GM19328 (cell line): Measurements from ENCODE around the gene ASIC1.
"Not testable (repeated sequence)": the region's sequence is repeated elsewhere in the genome, so short reads cannot be mapped to it uniquely, and the experiment has no call there.

ENCODE experiments used
- ATAC-seq: cut with Tn5 transposase; IDR thresholded peaks from one replicate; pipeline ENCODE4 v1.9.1; 2021; ENCODE audit warnings: mild to moderate bottlenecking, moderate library complexity; ENCODE audit not compliant: unreplicated experiment

The ASIC1 gene

GRCh38 chr12:50057000-50057841, at the start of gene ASIC1:
Gene ASIC1, plus strand, starts transcription at chr12:50057596. Its CDS starts 1,171 bp downstream, at chr12:50058767.
- ATAC-seq = no peak

- no peak for ATAC-seq
These were observed 43.8 kb upstream of the ASIC1 start for GRCh38 chr12:50013361-50014147.

GRCh38 chr12:50014342-50014741, 43.1 kb upstream of the ASIC1 start:
- ATAC-seq = no peak

- ATAC-seq = no peak
These were observed 40.6 kb upstream of the ASIC1 start for GRCh38 chr12:50016501-50017475.

GRCh38 chr12:50017641-50018040, 39.8 kb upstream of the ASIC1 start:
- ATAC-seq = no peak

GRCh38 chr12:50018154-50018553, 39.2 kb upstream of the ASIC1 start:
- no peak for ATAC-seq

- no peak for ATAC-seq
These were observed 38.4 kb upstream of the ASIC1 start for GRCh38 chr12:50018968-50019367.

- ATAC-seq = no peak
These were observed 37.9 kb upstream of the ASIC1 start for GRCh38 chr12:50019524-50019923.

GRCh38 chr12:50021031-50021430, 36.4 kb upstream of the ASIC1 start:
- ATAC-seq = no peak

- no peak for ATAC-seq
These were observed 34.5 kb upstream of the ASIC1 start for GRCh38 chr12:50022903-50023302.

GRCh38 chr12:50024227-50024626, 33.2 kb upstream of the ASIC1 start:
- no peak for ATAC-seq

GRCh38 chr12:50024805-50025186, 32.6 kb upstream of the ASIC1 start:
- ATAC-seq = no peak

- peak; percentile 95 for ATAC-seq
These were observed 32.0 kb upstream of the ASIC1 start, which contains the start of gene RACGAP1 for GRCh38 chr12:50025187-50026059. Gene RACGAP1, minus strand, starts transcription at chr12:50025494. Its CDS starts 8,779 bp downstream, at chr12:50016715.

- no peak for ATAC-seq
These were observed 30.7 kb upstream of the ASIC1 start for GRCh38 chr12:50026691-50027090.

GRCh38 chr12:50030449-50030848, 26.9 kb upstream of the ASIC1 start:
- not testable (repeated sequence) for ATAC-seq

GRCh38 chr12:50032515-50032853, 24.9 kb upstream of the ASIC1 start:
- ATAC-seq = no peak

GRCh38 chr12:50032854-50033581, 24.4 kb upstream of the ASIC1 start:
- no peak for ATAC-seq

- no peak for ATAC-seq
These were observed 19.1 kb upstream of the ASIC1 start for GRCh38 chr12:50038336-50038735.

GRCh38 chr12:50039151-50039835, 18.1 kb upstream of the ASIC1 start:
- no peak for ATAC-seq
